Hepatic stellate cell (primary cell): Measurements from ENCODE around the gene DKC1.
A peak's percentile ranks its signal among the peaks of the same experiment; 100 is the strongest.

Experiments used
- DNase-seq: peaks from one replicate; pipeline ENCODE4 v3.0.0; 2011; ENCODE audit warnings: low spot score

DKC1 gene

GRCh38 chrX:154737136-154737535 lies 25.5 kb upstream of the DKC1 start:
- no peak for DNase-seq

DNA sequence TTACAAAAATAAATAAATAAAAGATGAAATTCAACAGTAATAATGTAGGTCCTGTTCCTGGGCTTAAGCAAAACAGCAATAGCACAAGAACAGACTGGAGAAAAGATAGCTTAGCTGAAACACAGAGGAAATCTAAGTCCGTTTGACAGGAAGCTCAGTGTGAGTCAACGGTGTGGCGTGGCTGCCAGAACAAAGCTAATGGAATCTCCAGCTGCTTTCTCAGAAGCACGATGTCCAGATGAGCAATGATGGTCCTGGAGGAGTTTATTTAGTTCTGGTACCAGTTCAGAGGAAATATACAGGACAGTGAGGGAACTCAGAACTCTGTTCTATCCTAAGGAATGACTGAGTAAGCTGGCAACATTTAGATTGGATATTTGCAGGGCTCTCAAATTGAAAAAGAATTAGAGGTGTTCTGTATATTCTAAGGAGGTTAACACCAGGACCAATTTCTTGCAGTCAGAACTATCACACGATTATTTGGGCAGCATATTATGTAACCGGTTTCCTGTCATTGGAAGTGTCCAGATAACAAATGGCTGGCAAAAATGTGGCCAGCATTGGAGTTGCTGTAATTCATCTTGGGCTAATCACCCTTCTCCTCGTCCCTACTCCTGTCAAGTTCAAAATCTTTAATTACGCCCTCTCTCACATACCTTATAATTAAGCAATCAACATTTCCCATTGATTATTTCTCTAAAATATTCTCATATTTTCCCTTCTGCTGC lies 24.5 kb upstream of the DKC1 start:
- peak; percentile 29 for DNase-seq

DNA sequence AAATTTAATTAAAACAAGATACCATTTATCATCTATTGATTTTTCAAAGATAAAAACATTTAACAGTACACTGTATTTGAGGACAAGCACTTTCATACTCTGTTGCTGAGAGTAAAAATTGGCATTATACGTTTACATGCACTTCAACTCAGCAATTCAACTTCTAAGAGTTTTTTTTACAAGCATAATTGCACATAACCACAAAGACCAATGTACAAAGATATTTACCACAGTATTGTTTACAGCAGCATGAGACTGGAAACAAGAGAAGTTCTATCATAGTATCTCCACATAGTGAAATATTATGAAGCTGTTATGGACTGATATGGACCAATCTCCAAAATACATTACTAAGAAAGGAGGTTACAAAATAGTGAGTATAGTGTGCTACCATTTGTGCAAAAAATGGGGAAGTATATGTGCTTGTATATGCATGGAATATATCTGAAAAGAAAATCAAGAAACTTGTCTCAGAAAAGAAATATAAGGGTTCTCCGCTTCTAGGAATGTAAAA lies 22.7 kb upstream of the DKC1 start:
- no peak for DNase-seq

DNA sequence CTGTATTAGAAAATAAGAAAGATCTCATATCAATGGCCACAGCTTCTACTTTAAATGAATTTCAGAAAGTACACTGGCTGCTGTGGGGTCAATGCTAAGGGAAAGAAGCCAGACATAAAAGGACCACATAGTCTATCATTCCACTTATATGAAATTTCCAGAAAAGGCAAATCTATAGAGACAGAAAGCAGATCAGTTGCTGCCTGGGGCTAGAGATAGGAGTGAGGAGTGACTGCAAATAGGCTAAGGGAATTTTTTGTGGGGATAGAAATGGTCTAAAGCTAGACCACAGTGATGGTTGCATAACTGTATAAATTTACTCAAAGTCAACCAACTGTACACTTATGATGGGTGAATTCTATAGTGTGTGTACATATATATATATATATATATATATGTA lies 20.1 kb upstream of the DKC1 start:
- DNase-seq = no peak

- peak; percentile 44 for DNase-seq
Observed at GRCh38 chrX:154748712-154749339, 13.8 kb upstream of the DKC1 start.

- no peak for DNase-seq
Observed at GRCh38 chrX:154749856-154750255, 12.8 kb upstream of the DKC1 start.

DNA sequence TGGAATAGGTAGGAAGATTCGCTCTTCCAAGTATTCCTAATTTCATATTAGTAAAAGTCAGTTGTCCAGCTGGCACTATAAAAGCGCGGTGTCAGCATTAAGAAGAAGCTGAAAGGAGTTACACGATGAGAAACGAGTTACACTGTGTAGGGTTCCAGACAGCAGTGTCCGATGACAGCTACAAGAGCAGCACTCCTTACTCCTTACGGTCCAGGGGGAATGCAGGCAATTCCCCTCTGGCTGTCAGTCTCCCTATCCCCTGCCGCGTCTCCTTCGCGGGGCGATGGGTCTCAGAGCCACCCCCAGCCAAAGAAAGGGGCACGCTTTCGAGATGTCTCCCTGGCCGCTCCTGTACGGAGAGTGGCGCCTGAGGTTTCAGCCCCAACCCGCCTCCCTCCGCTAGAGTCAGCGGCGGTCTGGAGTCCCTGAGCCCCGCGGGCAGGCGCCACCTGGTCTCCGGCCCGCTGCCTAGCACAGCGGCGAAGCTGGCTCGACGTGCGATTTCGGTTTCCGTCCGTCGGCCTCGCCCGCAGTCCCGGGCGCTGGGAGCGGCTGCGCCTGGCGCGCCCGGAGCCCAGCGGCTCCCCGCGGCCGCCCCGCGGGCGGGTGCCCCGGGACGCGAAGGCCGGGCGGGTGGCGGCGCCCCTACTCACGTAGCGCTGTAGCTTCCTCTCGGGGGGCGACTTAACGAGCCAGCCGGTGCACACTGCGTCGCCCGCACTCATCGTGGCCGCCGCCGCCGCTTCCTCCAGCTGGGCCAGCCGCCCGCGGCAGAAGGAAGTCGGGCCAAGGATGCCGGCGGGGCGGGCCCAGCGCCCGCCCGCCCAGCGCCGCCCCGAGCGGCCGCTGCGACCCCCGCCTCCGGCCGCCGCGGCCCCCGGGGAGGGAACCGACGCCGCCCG lies 12.1 kb upstream of the DKC1 start, which contains the start of gene GAB3:
Gene GAB3, minus strand, starts transcription at position 777 of the 902 bp plus-strand sequence. Its CDS starts 52 bp downstream, at position 725.
- no peak for DNase-seq

GRCh38 chrX:154751203-154751668 lies 11.4 kb upstream of the DKC1 start:
- DNase-seq = no peak

GRCh38 chrX:154751669-154752271 lies 10.9 kb upstream of the DKC1 start:
- no peak for DNase-seq

DNA sequence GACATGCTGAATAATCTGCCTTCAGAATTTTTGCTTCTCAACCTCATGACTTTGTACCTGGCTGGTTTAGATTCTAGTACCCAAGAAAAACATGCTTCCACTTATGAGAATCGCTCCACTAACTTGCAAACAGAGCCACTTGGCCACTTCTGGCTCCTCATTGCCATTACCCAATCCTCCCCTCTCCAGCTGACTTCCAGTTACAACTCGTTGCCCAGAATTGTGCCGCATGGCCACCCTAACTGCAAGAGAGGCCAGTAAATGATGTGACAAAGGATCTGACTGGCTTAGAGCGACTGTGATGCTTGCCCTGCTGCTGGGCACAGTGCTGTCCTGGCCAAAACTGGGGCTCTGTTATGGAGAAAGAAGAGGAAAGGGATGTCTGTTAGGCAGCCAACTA lies 4.0 kb upstream of the DKC1 start:
- DNase-seq = no peak

- DNase-seq = no peak
Observed at GRCh38 chrX:154761977-154762536, 607 bp upstream of the DKC1 start.

DNA sequence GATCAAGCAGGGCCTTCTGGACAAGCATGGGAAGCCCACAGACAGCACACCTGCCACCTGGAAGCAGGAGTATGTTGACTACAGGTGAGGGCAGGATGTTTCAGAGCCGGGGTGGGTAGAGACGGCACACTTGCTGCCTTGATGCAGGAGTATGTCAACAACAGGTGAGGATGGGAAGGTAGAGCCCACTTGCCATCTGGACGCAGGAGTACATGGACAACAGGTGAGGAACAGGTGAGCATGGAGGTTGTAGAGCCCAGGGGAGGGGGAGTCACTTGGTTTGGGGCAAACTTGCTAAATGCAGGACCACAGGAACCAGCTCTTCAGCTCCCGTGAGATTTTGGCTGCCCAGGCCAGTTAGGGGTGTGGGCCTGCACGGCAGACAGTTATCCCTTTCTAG lies 12.0 kb downstream of the DKC1 start:
- DNase-seq = no peak

DNA sequence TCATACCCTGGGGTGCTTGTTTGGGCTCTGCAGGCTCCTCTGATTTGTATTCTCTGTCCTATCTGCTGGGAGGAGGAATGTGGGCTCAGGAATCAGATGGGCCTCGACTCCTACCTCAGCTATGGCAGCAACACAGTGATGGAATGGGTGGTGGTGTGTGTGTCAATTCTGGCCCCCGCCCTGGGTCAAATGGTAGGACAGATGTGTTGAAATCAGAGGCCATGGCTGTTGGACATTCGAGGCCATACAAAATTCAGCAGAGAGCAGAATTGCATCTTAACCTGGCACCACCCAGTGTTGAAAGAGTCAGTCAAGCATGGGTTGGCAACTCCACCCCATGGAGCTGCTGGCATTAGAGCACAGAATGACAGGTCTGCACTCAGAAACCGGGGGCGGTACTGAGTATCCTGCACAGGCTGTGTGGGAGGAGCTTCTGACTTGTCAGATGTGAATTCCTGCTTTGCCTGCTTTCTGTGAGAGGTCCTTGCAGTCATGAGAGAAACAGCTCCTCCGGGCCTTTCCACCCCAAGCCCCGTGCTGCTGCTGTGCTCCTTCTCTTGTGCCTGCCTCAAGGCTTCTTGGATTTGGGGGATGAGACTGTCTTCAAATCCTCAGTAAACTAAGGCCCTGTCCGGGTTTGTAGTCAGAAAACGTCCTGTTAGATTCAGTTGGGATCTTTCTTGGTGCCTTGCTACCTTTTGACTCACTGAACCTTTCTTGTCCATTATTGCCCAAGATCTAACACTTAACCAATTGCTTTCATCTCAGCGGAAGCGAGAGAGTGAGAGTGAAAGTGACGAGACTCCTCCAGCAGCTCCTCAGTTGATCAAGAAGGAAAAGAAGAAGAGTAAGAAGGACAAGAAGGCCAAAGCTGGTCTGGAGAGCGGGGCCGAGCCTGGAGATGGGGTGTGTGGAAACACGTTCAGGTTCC lies 13.0 kb downstream of the DKC1 start:
- peak; percentile 24 for DNase-seq

- no peak for DNase-seq
Observed at GRCh38 chrX:154776753-154777152, 14.1 kb downstream of the DKC1 start.

GRCh38 chrX:154779261-154779660 lies 16.6 kb downstream of the DKC1 start:
- peak; percentile 47 for DNase-seq

- no peak for DNase-seq
Observed at GRCh38 chrX:154780968-154781367, 18.3 kb downstream of the DKC1 start.

GRCh38 chrX:154784149-154784995 lies 21.7 kb downstream of the DKC1 start:
- no peak for DNase-seq

DNA sequence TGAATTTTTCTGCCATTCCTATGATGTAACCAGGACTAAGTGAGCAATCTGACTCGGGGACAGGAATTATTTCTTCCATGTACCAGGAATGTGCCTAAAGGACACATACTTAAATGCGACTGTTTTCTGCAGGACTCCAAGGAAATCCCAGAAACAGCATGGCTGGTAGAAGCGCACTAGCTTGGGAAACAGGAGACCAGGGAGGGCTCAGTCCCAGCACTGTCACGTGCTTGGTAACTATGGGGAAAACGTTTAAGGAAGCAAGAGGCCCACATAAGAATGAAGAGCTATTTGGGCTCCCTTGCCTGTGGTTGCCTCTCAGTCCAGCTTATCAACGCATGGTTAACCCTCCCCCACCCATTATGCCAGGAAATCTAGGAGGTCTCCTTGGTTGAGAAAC lies 23.1 kb downstream of the DKC1 start:
- DNase-seq = no peak

- DNase-seq = no peak
Observed at GRCh38 chrX:154791467-154791866, 28.8 kb downstream of the DKC1 start.

GRCh38 chrX:154791939-154792338 lies 29.3 kb downstream of the DKC1 start:
- DNase-seq = no peak
